Measurements from ENCODE around the gene MYO18B. TPM values are rescaled to one million over a fixed set of nuclear protein-coding genes. Genes with fewer than 3 reads are reported as not detected.

Gene MYO18B
- total RNA-seq, 1 donor from 2014 or later, result not detected

DNA sequence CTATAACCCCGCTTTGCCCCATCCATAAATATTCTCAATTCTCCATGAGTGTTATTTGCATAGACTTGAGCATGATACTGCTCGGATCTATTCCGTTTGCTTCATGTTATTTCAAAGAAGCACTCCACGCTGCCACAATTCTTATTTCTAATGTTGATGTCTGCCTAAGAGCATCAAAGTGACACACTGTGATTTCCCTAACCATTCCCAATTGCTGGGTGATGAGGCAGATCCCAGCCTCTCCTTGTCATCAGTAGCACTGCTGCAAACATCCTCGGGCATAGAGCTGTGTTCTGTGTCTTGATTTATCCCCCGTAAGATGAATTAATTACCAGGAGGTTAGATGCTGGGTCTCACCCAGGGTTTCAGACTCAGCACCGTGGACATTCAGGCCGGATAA is 249.0 kb downstream of the MYO18B start:
- DNase-seq (ENCODE audit: low read depth), result no peak

DNA sequence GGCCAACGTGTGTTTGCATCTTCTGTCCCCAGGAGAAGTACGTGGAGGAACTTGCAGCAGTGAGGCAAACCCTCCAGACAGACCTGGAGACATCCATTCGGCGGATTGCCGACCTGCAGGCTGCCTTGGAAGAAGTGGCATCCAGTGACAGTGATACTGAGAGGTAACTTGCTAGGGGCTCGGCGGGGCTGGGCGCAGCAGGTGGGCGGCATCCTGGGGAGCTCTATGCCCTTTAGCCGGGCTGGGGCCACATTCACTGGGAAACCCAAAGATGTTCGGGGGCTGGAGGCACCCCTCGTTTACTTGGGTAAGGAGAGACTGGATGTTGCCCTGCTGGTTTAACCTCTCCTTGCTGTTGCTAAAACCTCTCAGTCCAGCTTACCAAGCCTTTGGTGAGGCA is 250.3 kb downstream of the MYO18B start:
- no peak for DNase-seq (ENCODE audit: low read depth)

DNA sequence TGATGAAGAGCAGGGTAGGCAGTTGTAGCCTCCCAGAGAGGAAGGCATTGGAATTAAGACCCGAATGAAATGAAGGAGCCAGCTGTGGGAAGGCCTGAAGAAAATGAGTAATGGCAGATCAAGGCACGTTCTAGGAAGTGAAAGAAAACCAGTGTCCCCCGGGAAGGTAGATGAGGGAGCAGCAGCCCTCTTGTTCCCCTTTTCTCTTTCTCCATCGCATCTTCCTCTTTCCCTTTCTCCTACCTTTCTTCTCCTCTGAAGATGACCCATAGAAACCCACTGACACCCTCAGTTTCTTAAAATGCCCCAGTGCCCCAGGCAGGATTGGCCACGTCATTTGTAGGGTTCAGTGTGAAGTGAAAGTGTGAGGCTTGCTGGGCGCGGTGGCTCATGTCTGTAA is 254.7 kb downstream of the MYO18B start:
- no peak for DNase-seq (ENCODE audit: low read depth)

DNA sequence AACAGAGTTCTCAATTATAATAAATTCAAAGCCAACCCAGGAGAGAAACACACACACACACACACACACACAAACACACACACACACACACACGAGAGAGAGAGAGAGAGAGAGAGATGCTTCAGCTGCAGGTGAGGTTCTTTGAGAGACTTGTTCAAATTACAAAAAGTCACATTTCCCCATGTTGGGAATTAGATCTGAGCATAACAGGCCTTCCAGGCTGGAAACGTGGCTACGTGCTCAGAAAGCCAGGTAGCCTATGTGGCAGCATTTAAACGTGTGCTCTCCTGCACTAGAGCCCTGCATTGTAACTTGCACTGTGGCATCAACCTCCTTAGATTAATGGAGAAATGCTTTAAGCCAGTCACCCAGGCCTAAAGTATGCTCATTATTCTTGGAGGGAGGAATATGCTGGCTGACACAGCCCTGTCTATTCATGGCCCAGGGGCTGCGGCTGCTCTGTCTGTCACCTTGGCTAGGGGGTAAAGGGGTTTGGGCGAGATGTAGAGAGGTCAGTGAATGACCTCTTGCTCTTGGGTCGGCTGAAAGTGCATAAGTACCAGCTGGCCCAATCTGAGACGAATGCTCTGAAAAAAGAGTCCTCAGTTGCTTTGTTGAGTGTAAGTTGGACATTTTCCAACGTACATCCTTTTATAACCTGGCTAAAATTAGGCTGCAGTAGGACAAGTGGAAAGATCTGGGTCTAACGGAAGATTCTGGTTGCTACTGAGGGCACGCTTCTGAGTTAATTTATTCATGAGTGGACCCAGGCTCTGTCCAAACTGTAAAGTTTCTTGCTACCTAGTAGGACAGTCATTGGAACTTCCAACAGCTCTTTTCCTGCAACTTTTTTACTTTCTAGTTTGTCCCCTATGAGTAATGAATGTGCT is 256.1 kb downstream of the MYO18B start:
- DNase-seq (ENCODE audit: low read depth), result no peak

DNA sequence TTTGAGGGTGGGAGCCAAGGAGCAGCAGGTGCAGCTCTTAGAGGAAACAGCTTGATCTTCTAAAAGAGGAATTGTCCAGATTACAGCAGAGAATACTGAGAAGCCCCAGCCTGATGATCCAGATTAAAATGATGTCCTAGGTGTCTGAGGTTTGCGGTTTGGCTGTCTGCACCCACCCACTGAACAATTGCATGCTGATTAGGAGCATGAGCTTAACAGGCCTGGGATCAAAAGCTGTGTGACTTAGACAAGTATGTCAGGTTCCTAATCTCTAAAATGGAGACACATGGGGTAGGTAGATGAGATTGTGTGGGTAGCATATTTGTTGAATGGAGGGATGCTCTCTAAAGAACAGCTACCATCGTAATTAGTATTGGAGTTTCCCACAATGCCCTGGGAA is 260.5 kb downstream of the MYO18B start:
- no peak for DNase-seq (ENCODE audit: low read depth)

DNA sequence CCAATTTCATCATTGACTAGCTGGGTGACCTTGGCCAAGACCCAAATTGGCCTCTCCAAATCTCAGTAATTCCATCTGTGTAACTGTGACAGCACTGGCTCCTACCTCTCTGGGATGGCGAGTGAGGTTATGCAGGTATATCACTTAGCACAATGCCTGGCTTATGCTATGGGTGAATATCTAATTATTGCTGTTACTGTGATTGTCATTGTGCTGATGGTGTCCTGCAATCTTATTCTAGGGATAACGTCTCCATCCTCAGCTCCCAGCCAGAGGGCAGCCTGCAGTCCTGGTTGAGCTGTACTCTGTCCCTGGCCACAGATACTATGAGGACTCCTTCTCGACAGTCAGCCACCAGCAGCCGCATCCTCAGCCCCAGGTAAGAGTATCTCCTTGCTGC is 262.5 kb downstream of the MYO18B start:
- DNase-seq (ENCODE audit: low read depth), result no peak

DNA sequence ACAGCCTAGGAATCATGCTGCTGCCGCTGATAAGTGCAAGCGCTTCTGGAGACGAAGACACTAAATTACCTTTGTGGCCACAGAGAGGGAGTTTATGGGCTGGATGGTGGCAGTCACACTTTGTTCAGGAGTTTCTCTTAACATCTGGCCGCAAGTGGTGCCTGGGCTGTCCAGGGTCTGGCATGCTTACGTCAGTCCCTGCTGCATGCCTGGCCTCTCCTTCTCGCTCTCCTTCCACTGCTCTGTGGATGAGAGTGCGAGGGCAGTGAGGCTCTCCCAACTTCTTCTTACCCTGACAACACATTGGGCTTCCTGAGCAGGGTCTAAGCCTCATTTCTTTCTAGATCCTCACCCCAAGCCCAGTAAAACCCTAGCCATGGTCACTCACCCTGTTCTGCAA is 266.6 kb downstream of the MYO18B start:
- DNase-seq (ENCODE audit: low read depth), result no peak

DNA sequence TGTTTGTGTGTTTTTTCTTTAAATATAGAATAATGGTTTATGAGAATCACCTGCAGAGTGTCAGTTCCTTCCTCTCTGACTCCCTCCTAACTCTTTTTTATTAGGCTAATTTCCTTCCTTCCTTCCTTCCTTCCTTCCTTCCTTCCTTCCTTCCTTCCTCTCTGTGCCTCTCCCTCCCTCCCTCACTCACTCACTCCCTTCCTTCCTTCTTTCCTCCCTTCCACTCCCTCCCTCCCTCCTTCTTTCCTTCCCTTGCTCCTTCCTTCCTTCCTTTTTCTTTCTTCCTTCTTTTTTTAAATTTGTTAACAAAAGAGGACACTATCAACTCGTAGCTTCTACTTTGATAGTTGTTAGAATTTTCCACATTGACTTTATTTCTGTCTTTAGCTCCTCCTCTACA is 274.9 kb downstream of the MYO18B start:
- DNase-seq (ENCODE audit: low read depth), result no peak

DNA sequence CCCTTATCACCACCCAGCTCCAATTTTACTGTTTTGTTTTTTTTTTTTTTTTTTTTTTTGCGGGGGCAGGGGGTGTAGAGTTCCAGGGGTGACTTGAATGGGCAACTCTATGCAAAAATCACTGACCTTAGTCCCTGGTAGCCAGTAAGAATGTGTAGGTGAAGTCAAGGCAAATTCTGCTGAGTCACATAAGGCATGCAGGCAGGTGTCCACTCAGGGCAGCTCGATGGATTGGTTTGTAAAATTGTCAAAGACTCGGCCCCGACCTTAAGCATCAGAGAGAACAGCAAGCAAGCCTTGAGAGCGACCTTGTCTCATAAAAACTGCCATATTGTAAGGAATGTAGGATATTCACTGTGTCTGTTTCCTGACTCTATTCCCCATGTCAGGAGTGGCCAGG is 275.9 kb downstream of the MYO18B start:
- DNase-seq (ENCODE audit: low read depth), result no peak

DNA sequence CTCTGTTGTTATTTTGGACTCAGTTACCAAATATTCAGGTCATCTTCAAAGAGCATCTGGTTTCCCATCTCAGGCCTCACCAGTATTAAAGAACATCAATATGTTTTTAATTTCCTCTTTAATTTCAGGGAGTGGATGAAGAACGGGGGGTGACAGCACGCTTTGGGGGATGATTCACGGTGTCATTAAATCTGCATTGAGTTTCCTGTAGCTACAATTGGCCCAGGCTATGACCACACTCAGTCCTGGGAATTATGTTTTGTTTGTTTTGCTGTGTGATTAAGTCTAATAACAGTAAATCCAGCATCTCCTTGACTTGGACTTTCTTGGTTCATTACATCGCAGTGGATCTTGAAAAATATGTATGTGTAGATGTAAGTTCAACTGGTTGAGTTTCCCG is 277.6 kb downstream of the MYO18B start:
- no peak for DNase-seq (ENCODE audit: low read depth)

DNA sequence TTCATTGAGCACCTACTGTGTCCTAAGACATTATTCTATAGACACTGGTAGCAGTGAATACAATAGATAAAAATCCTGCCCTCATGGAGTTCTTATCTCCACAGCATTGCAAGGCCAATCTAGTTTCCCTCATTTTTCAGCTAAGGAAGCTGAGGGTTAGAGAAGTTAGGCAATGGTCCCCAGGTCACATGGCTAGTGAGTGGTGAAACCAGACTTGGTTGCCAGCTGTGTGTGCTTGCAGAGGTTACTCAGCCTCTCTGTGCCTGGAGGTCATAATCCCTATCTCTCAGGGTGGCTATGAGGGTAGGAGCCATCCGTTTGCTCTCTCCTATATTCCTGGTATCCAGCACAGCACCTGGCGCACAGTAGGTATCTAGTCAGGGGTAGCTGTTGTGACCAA is 279.5 kb downstream of the MYO18B start:
- DNase-seq (ENCODE audit: low read depth), result no peak

DNA sequence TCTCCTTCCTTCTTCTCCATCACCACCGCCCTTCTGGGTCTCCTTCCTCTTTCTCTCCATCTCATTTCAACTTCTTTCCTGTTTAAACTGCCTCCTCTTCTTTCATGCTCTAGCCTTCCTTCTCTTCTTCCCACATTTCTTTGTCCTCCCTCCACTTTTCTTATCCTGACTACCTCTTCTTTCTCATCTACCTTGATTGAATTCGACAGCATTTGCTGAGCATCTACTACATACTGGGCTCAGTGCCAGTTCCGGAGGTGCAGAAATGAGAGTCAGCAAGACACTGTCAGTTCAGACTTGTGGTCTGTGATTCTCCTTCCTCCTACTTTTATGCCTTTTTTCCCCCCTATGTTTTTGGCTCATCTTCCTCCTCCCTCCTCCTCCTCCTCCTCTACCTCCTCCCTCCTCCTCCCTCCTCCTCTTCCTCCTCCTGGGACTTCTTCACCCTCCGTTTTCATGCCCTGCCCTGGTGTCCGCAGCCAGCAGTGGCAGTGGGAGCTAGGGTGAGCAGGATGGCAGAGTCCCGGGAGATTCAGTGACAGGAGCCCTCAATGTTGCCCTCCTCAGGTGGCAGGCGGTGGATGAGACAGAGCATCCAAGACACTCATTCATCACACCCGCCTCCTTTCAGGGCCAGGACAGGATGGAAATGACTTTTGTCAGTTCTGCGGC is 281.3 kb downstream of the MYO18B start:
- no peak for DNase-seq (ENCODE audit: low read depth)

DNA sequence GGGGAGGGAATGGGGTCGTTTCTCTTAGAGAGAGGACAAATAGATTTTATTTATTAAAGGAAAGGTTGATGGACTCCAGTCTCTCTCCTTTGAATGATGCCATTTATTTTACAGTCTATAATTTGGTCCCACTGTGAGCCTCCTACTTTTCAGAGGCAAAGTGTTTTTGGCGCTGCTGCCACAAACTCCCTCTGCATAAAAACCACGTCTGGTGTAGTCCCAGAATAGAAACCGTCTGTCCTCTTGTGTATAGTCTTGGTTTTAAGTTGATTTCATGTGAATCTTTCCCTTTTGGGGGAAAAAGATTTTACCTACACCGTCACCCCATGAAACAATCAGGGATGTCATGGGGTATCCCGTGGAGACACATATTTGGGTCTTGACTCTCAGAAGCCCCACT is 283.6 kb downstream of the MYO18B start:
- no peak for DNase-seq (ENCODE audit: low read depth)

DNA sequence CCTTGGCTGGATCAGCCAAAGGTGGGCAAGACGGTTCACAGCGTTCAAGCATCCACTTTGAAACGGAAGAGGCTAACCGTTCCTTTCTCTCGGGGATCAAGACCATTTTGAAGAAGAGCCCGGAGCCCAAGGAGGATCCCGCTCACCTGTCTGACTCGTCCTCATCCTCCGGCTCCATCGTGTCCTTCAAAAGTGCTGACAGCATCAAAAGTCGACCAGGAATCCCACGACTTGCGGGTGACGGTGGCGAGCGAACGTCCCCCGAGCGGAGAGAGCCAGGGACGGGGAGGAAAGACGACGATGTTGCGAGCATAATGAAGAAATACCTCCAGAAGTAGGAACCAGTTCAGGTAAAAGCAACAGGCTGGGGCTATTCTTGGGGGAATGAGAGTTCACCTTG is 285.4 kb downstream of the MYO18B start:
- DNase-seq (ENCODE audit: low read depth), result no peak

DNA sequence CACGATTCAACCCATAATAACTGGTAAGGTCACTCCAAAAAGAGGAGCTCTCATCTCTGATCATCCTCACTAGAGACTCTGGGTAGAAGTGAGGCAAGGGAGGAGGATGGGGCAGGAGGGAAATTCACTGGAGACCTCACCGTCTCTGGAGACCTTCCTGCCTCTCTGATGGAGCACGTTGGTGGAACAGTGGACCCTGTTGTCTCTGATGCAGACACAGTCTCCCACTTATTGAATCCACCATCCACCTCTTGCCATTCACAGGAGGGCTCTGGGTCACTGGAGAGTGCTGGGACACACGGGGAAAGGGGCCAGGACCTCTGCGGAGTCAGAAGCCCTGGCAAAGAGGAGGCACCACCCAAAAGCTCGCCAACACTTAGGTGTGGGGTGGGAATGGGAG is 289.7 kb downstream of the MYO18B start:
- DNase-seq (ENCODE audit: low read depth), result no peak

DNA sequence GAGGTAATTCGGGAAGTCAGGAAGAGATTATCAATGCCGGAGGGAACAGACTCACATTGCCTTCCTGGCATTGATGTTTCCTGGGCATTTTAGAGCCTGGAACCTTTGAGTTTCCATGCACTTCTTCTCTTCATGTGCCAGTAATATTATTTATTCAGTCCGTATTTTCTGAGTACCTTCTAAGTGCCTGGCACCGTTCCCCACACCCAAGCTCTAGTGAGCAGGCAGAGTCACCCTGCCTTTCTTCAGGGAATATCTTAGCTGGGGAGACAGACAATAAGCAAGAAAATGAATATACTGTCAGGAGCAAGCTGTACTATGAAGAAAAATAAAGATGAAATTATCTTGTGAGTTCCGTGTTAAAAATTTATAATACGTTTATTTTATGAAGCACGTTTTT is 291.1 kb downstream of the MYO18B start:
- no peak for DNase-seq (ENCODE audit: low read depth)

DNA sequence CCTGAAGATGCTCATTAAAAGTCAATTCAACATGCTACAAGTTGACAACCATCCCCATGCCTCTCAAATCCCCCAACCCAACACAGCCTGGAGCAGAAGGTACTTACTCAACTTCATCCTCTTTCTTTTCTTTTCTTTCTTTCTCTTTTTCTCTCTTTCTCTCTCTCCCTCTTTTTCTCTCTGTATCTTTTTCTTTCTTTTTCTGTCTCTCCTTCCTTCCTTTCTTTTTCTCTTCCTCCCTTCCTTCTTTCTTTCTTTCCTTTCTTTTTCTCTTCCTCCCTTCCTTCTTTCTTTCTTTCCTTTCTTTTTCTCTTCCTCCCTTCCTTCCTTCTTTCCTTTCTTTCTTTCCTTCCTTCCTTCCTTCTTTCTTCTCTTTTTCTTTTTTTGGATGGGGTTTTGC is 291.6 kb downstream of the MYO18B start:
- no peak for DNase-seq (ENCODE audit: low read depth)

DNA sequence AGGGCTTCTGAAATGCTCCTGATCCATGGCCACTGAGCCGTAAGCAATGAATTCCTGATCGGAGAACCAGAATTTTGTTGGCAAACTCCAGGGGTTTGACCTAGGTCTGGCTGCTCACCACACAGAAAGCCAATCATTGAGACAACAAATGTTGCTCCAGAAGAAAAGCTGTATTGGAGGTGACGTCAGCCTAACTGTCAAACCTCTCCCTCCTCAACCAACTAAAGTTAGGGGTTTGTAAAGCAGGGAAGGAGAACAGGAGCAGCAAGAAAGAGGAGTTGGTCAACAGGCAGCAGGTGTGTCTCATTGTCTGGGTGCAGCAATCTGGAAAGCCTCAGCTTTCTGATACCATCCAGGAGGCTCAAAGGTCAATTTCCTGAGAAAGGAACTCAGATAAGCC is 293.5 kb downstream of the MYO18B start:
- DNase-seq (ENCODE audit: low read depth), result no peak

DNA sequence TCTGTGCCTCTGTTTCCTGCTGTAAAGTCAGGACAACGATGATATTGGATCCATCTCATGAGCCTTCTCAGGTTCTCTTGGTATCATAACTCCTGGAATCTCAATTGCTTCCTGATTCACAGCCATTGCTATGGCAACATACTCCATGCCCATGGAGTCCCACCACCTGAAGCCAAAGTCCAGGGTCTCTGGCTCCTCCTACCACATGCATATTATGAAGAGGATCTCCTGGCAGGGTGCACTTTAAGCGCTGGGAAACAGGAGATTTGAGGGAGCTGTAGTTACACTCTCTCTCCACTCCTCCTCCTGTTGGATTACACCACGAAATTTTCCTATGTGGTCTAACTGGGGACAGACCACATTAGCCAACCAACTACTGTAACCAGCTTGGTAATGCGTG is 296.4 kb downstream of the MYO18B start:
- no peak for DNase-seq (ENCODE audit: low read depth)

DNA sequence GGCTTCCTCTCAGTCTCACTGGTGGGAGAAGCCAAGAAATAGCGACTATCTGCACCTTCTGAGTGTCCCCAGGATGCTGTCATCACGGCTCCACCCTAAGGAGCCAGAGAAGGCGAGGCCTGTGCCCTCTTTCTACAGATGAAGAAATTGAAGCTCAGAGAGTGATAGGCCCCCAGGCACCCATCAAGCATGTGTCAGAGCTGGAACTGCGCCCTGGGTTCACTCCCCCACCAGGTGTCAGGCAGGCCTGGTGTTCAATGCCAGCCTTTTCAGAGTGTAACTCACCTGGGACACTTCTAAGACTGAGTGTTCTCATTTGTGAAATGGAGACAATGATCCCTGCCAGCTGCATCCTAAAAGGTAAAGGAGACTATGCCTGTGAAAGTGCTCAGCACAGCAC is 299.9 kb downstream of the MYO18B start:
- no peak for DNase-seq (ENCODE audit: low read depth)

DNA sequence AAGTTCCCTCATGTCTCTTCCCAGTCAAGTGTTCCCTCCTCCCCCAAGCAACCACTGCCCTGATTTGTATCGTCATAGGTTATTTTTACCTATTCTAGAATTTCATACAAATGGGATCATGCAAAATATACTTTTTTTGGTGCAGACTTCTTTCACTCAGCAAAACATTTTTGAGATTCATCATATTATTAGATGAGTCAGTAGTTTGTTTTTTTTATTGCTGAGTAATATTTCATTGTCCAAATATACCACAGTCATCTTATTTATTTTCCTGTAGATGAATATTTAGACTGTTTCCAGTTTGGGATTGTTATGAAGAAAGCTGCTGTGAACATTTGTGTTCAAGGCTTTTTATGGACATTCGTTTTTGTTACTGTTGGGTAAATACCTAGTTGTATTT is 301.0 kb downstream of the MYO18B start:
- no peak for DNase-seq (ENCODE audit: low read depth)

DNA sequence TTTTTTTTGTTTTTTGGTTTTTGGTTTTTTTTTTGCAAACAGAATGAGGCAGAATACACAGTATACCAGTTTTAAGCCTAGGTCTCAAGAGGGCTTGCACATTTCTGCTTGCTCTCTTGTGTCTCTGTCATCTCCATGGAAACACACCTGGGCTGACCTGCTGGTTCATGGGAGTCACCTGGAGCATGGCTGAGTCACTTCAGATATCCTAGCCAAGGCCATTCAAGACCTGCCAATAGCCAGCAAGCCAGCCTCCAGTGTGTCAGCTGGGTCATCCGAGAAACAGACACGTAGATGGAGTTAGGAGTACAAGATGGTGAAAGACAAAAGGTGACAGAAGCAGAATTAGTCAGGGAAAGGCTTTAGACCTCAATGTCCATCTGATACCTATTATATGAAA is 303.1 kb downstream of the MYO18B start:
- DNase-seq (ENCODE audit: low read depth), result no peak

DNA sequence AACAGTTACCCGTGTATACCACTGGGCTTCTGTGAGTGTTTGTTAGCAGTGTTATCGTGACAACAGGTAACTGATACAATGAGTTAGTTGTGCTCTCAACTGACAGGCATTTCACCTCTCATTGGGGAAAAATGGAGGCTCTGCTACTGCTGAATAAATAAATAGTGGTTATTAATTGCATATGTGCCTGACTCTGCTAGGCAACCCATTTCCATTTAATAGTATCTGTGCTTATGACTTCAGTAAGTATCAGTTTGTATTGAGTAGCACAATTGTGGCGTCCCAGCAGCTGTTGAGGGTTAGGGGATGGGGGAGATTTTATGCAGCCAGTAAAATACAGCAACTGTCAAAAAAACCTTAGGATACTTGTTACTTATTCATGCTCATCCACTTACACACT is 303.9 kb downstream of the MYO18B start:
- no peak for DNase-seq (ENCODE audit: low read depth)

DNA sequence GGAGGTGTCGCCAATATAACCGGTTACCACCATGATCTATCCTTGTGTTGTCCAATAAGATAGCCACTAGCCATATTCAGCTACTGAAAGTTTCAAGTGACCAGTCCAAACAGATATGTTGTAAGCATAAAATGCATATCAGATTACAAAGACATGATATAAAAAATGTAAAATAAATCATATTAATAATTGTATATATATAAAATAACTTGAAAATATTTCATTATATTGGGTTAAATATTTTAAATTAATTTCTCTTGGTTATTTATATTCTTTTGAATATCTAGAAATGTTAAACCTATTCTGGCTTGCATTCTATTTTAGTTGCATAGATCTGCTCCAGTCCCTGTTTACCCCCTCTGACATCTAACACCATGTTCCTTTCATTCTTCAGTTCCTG is 305.5 kb downstream of the MYO18B start:
- DNase-seq (ENCODE audit: low read depth), result no peak

All from renal cortical epithelial cell (primary cell).